HG03064 (cell line): ENCODE data around the gene TDRD9.

Experiments used
- ATAC-seq: cut with Tn5 transposase; IDR thresholded peaks from one replicate; pipeline ENCODE4 v1.9.1; 2021; ENCODE audit warnings: low read depth; ENCODE audit not compliant: unreplicated experiment

Gene TDRD9

DNA sequence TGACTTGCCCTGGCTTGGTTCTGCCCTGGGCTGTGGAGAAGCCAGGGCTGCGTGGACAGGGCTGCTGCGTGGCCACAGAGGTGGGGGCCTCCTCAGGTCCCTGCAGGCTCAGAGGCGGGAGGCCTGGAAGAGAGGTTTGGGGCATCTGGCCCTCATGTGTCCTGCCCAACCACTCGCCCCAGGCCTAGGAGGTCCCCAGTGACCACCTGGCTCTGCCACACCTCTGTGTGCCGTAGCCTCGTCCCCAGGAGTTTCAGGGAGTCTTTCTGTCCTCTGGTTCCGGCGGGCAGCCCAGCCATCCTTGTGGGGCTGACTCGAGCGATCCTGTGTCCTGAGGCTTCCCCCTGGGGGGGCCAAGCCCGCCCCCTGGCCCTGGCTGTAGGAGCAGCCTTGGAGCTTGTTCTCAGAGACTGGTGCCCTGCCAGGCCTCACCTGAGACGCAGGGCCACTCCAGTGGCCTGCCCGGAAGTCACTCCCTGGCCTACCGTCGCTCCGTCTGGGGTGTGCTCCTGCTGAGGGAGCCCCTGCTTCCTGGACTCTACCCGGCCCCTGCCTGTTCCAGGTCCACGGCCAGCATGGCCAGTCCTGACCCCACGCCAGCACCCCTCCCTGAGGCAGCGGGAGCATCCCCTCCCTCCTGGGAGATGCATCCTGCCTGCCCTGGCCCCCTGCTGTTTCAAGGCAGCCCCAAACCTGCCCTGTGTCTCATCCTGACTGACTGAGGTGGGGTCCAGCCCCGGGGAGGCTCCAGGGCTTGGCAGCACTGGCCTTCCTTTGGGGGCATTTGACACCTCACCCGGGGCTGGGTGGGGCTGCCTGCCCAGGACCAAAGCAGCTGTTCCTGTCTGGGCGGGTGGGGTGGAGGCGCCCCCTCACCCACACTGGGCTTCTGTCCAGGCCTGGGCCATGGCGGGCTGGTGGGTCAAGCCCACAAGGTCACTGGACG is 171.1 kb downstream of the TDRD9 start:
- ATAC-seq: no peak

DNA sequence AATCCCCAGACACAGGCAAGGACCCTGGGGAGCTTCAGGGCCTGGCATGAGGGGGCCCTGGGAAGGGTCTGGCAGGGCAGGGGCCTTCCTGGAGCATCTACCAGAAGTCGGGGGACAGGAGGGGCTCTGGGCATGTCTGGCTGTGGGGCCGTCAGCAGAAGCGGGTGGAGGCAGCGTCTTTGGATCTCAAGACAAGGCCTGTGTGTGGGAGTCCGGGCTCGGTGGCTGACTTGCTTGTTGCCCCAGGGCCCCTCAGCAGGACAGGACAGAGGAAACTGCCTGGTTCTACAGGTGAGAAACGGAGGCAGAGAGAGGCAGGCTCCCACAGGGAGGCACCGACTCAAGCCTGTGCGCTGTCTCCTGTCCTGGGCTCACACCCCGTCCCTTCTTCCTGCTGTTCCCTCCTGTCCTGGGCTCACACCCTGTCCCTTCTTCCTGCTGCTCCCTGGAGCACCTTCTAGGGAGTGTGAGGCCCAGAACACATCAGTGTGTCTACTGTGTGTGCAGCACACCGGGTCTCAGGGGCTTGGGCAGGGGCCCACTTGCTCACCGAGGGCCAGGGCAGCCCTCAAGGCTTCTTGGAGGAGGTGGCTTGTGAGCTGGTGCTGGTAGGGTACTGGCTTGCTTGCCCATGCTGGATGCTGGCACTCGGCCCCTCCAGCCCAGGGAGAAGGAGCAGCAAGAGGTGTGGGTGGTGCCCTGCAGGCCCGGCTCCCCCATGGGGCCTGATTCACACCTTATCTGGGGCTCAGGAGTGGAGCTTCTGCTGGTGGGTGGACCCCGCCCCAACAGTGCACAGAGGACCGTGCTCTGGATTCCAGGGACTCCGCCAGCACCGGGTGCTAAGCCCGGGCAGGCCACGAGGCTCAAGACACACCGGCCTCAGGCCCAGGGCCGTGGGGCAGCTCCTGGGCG is 172.2 kb downstream of the TDRD9 start:
- no peak for ATAC-seq

GRCh38 chr14:104101086-104101621 is 172.9 kb downstream of the TDRD9 start:
- no peak for ATAC-seq

DNA sequence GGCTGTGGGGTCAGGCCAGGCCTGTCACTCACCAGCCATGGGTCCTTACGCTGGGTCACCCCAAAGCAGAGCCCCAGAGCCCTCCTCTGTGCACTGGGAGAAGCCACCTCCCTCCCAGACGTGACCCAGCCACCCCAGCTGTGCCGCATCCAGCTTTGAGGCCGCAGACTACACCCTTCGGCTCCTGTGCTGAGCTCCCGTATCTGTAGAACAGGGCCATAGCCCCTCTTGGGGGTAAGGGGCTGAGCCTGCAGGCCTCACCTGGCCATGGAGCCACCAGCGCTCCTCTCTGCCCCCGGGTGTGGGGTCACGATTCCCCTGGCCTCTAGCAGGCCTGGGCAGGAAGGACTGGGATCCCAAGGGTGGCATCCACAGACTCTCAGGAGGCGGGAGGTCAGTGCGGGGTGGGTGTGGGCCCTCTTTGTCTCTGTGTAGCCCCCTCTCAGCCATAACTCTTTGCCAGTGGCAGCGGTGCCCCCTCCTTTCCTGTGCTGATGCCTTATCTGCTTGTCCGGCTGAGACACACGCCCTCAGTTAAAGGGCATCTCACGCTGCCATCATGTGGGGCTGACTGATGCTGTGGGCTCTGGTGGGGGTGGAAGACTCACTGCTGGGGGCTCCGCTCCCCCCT is 173.5 kb downstream of the TDRD9 start:
- no peak for ATAC-seq
